Activated naive CD4-positive, alpha-beta T cell treated with anti-CD3 and anti-CD28 coated beads, Interleukin-2, amount 50 U/mL, for 72 hours (primary cell): Measurements from ENCODE around the gene IL12RB2. TPM values are rescaled to one million over a fixed set of nuclear protein-coding genes. Genes with fewer than 3 reads are reported as not detected.
"Not testable (repeated sequence)": the region's sequence is repeated elsewhere in the genome, so short reads cannot be mapped to it uniquely, and the experiment has no call there.

ENCODE experiments used
- ATAC-seq, 2 donors: fragments of 150-1000 bp; cut with Tn5 transposase; 2 replicates each; pipeline ENCODE4 v1.10.0; 2021; ENCODE audit warnings: mild to moderate bottlenecking in 2 of 2, moderate library complexity in 2 of 2
- DNase-seq, 2 donors: peaks; one replicate each; pipeline ENCODE4 v3.0.0; 2021 to 2022; ENCODE audit warnings: low spot score in 2 of 2
- H3K27ac Mint-ChIP-seq, 2 donors: one replicate each; pipeline ENCODE4 v1.8.0; 2022; ENCODE audit warnings: mild to moderate bottlenecking in 2 of 2, mixed read lengths in 2 of 2
- H3K36me3 Mint-ChIP-seq, 2 donors: one replicate each; pipeline ENCODE4 v1.8.0; 2022; ENCODE audit warnings: mixed read lengths in 2 of 2
- H3K9me3 Mint-ChIP-seq, 2 donors: one replicate each; pipeline ENCODE4 v1.8.0; 2022; ENCODE audit warnings: mixed read lengths in 2 of 2
- total RNA-seq, 2 donors: library from RNA; stranded (reverse); gene quantifications; one replicate each; pipeline ENCODE4 v1.2.3, GENCODE V29; 2022

IL12RB2 gene
- total RNA-seq, 2 donors from 2014 or later, result 29.5 to 123 TPM

DNA sequence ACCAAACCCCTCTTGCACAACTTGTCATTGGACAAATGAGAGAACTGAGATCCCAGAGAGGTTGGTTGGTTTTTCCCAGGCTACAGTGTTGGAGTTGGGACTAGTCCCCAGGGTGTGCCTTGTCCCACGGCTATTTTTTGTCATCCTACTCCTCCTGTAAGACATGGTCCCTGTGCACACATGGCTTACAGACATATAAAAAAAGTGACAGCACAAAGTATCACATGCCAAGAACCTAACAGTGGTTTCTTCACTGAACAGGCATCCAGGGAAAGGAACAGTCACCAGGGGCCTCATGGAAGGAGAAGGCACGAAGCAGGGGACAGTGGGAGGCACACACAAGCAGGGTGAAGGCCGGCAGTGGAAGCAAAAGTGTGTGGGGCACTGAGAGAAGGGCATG, 86.1 kb downstream of the IL12RB2 start:
- H3K9me3 Mint-ChIP-seq, result no peaks in the 10 kb centered on the region
- DNase-seq, result no peak

DNA sequence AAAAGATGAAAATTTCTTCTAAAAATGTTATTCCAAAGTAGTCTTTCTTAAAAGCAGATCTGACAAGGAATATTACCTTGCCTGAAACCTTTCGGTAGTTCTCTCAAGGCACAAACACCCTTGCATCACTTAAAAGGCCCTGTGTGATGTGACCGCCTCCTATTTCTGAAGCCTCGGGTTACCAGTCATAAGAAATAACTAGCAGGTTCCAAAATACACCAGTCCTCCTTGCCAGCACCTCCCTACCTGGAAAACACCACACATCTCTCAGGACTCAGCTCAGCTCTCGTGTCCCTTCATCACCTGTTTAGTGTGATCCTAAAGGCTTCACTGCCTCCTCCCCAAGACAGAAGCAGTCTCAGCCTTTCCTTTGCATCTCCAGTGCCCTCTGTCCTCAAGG, 86.9 kb downstream of the IL12RB2 start:
- peaks cover 0 to 4% of the 10 kb centered on the region in 2 donors for H3K9me3 Mint-ChIP-seq
- DNase-seq, result no peak
- no peak for ATAC-seq
- H3K36me3 Mint-ChIP-seq, result peaks cover 53 to 73% of the 10 kb centered on the region in 2 donors
- H3K27ac Mint-ChIP-seq, result peak overlapping the region; percentile 20 to 81

More for the DNA sequence above, 86.1 kb downstream of the IL12RB2 start:
- Mint-ChIP-seq H3K36me3 (peaks cover 53 to 64% of the 10 kb centered on the region in 2 donors), H3K27ac (peak overlapping the region; percentile 53 to 56)
- no peak for ATAC-seq

DNA sequence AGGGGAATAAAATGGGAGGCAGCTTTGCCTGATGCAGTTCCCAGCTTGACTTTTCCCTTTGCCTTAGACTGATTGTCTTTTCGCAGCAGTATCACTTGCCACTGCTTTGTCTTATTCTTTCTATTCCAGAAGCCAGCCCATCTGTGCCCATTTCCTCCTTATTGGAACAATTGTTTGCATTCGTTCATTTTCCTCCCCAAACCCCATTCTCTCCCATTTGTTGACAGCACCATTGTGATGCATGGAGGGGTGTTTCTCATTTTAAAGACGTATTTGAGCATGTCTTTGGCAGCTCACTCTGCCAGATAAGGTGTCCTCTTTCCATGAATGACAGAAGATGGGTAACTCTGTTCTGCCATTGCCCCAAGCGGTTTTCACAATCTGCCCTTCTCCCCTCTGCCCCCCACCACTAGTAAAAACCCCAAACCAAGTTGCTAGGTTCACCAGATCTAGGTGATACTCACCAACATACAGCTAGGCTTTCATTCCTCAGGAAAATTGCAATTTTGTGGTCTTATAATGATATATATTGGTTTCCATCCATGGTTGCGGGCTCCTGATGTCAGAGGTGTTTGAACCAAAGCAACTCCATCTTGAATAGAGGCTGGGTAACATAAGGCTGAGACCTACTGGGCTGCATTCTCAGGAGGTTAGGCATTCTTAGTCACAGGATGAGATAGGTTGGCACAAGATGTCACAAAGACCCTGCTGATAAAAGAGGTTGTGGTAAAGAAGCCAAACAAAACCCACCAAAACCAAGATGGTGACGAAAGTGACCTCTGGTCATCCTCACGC, 91.7 kb downstream of the IL12RB2 start:
- no peak for DNase-seq
- peak; percentile 5 to 58 for ATAC-seq
- H3K36me3 Mint-ChIP-seq, result peaks cover 26 to 53% of the 10 kb centered on the region in 2 donors
- peaks cover 3 to 8% of the 10 kb centered on the region in 2 donors for H3K9me3 Mint-ChIP-seq
- H3K27ac Mint-ChIP-seq, result peak overlapping the region; percentile 76 to 88

DNA sequence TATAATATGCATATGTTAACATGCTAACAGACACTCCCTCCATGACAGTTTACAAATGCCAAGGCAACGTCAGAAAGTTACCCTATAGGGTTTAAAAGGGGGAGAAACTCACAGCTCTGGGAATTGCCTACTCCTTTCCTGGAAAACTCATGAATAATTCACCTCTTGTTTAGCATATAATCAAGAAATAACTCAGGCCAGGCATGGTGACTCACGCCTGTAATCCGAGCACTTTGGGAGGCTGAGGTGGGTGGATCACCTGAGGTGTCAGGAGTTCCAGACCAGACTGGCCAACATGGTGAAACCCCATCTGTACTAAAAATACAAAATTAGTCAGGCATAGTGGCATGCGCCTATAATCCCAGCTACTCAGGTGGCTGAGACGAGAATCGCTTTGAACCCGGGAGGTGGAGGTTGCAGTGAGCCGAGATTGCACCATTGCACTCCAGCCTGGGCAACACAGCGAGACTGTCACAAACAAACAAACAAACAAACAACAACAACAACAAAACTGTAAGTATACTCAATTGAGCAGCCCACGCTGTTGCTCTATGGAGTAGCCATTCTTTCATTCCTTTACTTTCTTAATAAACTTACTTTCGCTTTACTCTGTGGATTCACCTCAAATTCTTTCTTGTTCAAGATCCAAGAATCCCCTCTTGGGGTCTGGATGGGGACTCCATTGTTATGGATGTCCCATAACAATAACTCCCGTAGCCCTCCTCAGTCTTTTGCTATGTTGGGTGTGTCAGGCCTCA, 92.5 kb downstream of the IL12RB2 start:
- Mint-ChIP-seq H3K36me3 (peaks cover 25 to 51% of the 10 kb centered on the region in 2 donors), H3K27ac (peak overlapping the region; percentile 76 to 88)
- peak; percentile 58 to 88 for ATAC-seq
- peak; percentile 35 to 85 for DNase-seq
- H3K9me3 Mint-ChIP-seq, result not testable (repeated sequence)

DNA sequence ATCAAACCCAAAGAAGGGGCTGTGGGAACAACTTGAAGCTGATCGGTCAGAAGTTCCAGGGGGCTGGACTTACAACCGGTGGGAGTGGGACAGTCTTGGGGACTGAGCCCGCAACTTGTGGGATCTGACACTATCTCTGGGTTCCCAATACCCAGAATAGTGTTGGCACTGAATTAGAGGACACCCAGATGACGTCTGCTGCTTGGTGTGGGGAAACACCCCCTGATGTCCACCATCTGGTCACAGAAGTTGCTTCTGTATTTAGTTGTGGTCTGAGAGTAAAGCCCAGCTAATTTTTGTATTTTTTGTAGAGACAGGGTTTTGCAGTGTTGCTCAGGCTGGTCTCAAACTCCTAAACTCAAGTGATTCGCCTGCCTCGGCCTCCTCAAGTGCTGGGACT, 93.8 kb downstream of the IL12RB2 start:
- ATAC-seq, result no peak
- Mint-ChIP-seq H3K36me3 (peaks cover 14 to 39% of the 10 kb centered on the region in 2 donors), H3K9me3 (peaks cover 3 to 8% of the 10 kb centered on the region in 2 donors), H3K27ac (peak overlapping the region; percentile 58 to 76)
- DNase-seq, result no peak

DNA sequence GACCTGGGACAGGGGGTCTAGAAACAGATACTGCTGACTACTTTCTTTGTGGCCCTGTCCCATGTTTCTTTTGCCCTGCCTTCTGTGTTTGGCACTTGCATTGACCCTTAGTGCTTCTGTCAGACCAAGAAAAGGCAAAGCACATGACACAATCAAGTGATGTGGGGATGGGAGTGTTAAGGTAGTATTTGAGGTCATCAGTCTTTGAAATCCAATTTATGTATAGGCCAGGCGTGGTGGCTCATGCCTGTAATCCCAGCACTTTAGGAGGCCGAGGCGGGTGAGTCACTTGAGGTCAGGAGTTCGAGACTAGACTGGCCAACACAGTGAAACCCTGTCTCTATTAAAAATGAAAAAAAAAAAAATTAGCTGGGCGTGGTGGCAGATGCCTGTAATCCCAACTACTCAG, 96.5 kb downstream of the IL12RB2 start:
- Mint-ChIP-seq H3K27ac (peak overlapping the region in 1 of 2 donors; percentile 50), H3K9me3 (peaks cover 3 to 7% of the 10 kb centered on the region in 2 donors), H3K36me3 (peaks cover 5 to 16% of the 10 kb centered on the region in 2 donors)
- ATAC-seq (peak in 1 of 2 donors; percentile 10), DNase-seq (no peak)

DNA sequence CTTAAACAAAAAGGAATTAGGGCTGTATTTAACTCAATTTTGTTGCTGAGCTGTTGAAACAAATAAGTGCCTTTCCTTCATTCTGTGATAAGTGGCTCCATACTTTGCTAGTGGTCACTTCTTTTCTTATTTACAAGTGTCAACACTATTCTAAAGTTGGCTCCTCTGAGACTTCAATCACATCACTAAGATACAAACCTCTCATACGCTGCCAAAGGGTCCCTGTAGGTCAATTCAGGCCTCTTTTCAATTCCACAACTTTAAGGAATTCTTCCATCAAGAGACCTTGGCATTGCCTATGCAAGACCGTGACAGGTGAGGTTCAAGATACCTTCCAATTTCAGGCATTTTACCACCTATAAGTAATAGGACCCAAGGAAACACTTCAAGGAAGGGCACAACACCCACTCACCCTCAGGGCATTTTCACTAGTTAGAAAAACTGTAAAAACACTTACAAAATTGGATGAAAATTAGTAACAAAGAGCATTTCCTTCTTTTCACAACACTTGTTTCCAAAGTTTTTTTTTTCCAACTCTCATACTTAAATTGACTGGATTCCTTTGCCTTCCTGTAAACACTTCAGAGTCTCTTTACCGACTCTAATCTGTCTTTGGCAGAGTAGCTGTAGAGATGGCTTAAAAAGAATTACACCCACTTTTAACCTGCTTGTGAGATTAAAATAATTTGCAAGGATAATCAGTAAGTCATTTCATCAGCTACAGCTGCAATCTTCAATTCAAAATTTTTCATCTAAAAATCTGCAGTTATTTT, 98.0 kb downstream of the IL12RB2 start:
- Mint-ChIP-seq H3K36me3 (peaks cover 1 to 14% of the 10 kb centered on the region in 2 donors), H3K9me3 (peaks cover under 1% of the 10 kb centered on the region in 2 donors), H3K27ac (peak overlapping the region in 1 of 2 donors; percentile 20)
- DNase-seq (no peak), ATAC-seq (no peak)

DNA sequence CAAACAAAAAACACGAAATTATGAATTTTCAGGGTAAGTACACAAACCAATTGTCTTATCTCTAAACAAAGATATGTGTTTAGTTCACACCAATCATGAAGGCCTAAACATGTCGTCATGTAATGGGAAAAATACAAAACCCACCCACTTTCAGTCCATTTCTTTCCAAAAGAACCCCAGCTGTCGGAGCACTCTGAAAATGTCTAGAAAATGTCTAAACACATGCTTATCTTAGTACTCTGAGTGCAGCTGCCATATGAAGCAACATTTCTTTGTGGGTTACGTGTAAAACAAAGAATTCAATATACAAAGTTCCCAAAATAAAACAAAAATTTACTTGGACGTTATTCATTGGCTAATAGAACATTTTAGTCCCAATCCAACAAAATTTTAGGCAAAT, 99.8 kb downstream of the IL12RB2 start:
- H3K36me3 Mint-ChIP-seq, result peaks cover 0 to 28% of the 10 kb centered on the region in 2 donors
- H3K27ac Mint-ChIP-seq, result peak overlapping the region in 1 of 2 donors; percentile 5
- DNase-seq, result no peak
- no peaks in the 10 kb centered on the region for H3K9me3 Mint-ChIP-seq
- no peak for ATAC-seq

DNA sequence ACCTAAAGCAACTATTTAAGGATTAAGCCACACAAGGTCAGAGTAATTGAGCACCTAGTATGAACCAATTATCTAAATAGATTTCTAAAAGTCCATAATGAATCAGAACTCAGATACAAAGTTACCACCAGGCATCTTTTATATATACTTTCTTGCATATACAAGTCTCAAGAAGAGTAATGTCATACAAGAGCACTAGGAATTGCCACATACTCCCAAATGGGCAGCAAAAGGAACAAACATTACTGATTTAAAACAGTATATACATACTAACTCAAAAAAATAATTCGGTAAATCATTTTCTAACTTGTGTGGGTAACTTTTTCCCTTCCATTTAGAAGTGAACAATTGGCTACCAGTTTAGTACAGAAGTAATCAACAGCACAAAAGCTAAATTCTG, 100.5 kb downstream of the IL12RB2 start:
- DNase-seq (no peak), ATAC-seq (no peak)
- Mint-ChIP-seq H3K36me3 (peaks cover 0 to 28% of the 10 kb centered on the region in 2 donors), H3K9me3 (no peaks in the 10 kb centered on the region), H3K27ac (no peak overlapping the region)

DNA sequence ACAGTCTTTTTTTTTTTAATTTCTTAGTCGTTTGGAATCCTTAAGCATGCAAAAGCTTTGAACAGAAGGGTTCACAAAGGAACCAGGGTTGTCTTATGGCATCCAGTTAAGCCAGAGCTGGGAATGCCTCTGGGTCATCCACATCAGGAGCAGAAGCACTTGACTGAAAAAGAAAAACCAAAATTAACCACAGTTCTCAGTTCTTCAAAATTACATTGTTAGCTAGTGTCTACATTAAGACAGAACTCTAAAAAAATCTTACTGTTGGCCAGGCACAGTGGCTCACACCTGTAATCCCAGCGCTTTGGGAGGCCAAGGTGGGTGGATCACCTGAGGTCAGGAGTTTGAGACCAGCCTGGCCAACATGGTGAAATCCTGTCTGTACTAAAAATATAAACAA, 105.4 kb downstream of the IL12RB2 start:
- not testable (repeated sequence) for H3K9me3 Mint-ChIP-seq, DNase-seq, ATAC-seq, H3K27ac Mint-ChIP-seq
- peaks cover 21 to 71% of the 10 kb centered on the region in 2 donors for H3K36me3 Mint-ChIP-seq

DNA sequence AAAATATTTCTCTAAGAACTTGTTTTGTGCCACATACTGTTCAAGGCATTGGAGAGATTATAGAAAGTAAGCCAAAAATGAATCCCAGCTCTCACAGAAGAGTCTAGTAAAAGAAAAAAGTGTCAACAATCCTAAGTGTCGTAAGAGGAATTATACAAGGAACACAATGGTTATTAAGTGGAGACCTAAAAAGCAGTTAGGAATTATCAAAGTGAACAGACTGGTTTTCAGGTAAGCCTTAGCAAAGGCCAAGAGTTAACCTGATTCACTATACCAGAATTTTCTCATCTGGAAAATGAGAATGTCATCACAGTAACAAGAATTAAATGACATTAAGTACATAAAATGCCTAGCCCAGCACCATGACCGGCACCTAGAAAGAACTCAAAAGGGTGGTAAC, 106.9 kb downstream of the IL12RB2 start:
- Mint-ChIP-seq H3K27ac (peak overlapping the region in 1 of 2 donors; percentile 32), H3K9me3 (no peaks in the 10 kb centered on the region), H3K36me3 (peaks cover 21 to 76% of the 10 kb centered on the region in 2 donors)
- no peak for DNase-seq
- ATAC-seq, result no peak

DNA sequence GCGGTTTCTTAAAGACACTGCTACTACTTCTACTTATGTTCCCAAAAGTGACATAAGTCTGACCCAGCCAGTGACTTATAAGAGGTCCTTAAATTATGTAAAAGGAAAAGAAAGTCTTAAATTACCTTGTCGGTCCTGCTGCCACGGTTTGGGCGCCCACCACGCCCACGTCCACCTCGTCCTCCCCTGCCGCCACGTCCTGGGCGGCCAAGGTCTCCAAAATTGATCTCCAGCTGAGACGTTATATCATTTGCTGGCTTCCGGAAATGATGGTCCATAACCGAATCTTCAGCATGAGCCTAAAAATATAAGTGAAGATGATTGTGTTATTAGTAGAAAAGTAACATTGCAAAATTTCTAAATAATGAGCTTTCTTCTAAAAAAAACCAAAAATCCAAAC, 107.4 kb downstream of the IL12RB2 start:
- H3K36me3 Mint-ChIP-seq, result peaks cover 21 to 76% of the 10 kb centered on the region in 2 donors
- DNase-seq (no peak), ATAC-seq (no peak)
- H3K9me3 Mint-ChIP-seq, result no peaks in the 10 kb centered on the region
- peak overlapping the region; percentile 3 to 42 for H3K27ac Mint-ChIP-seq

DNA sequence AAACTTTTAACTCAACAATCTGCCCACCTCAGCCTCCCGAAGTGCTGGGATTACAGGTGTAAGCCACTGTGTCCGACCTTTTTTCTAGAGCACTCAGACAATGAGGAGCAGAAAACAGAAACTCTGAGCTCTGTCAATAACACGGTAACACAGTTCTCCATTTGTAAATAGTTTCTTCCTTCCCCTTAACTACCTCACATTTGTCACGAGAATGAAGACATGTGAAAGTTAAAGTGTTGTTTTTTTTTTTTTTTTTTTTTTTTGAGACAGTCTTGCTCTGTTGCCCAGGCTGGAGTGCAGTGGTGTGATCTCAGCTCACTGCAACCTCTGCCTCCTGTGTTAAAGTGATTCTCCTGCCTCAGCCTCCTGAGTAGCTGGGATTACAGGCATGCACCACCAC, 110.1 kb downstream of the IL12RB2 start:
- peak overlapping the region in 1 of 2 donors; percentile 87 for H3K27ac Mint-ChIP-seq

DNA sequence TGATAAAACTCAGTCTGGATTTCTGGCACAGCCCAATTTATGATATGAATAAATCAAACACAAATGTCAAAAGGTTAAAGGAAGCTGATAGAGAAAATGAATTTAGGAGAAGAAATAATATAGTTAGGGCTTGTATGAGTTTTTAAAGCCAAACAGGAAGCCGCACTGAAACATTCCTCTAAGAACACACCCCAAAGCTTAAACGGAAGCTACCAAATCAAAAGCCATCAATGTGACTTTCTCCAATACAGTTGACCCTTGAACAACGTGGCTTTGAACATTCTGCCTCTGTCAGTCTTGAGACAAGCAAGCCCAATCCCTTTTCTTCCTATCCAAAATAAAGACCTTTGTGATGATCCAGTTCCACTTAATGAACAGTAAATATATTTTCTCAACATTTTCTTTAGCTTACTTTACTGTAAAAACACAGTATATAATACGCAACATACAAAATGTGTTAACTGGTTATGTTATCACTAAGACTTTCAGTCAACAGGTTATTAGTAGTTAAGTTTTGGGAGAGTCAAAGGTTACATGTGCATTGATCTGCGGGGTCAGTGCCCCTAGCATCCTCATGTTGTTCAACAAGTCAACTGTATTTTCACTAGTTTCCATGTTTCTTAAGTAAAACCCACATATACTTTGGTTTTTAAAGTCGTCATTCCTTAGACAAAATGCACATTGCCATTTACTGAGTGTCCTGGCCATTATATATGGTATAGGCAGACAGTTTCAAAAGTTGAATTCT, 111.3 kb downstream of the IL12RB2 start:
- Mint-ChIP-seq H3K9me3 (no peaks in the 10 kb centered on the region), H3K36me3 (peaks cover 46 to 90% of the 10 kb centered on the region in 2 donors), H3K27ac (peak overlapping the region in 1 of 2 donors; percentile 29)
- ATAC-seq, result no peak
- DNase-seq, result no peak

More for the DNA sequence above, 110.1 kb downstream of the IL12RB2 start:
- H3K36me3 Mint-ChIP-seq, result peaks cover 44 to 82% of the 10 kb centered on the region in 2 donors
- ATAC-seq, H3K9me3 Mint-ChIP-seq, DNase-seq: not testable (repeated sequence)

DNA sequence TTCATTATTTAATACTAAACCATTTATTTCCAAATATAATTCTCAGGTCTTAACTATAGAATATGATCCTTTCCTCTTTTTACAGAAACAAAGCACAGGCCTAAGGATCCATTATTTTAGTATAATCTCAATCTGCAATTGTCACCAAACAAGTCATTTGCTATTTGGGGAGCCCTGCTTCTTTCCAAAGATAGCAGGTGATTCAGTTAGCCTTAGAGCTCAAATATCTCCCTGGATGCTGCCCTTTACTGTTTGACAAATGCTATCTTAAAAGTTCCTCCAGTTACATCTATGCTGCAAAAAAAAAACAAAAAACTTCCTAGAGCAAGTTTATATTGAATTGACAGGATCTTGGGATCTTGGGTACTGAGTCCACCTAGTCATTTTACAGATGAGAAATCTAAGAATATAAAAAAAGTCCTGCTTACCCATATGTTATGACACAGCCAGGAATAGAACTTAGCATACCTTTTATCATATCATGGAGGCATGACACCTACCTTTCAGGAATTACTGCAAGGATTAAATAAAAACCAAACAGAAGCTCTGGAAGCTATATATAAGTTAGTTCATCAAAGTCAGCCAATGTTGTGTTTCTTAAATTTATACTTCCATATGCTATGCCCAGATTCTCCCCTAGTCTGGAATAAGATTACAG, 113.3 kb downstream of the IL12RB2 start:
- ATAC-seq (no peak), DNase-seq (no peak)
- H3K9me3 Mint-ChIP-seq, result no peaks in the 10 kb centered on the region
- H3K36me3 Mint-ChIP-seq, result peaks cover 43 to 89% of the 10 kb centered on the region in 2 donors
- H3K27ac Mint-ChIP-seq, result peak overlapping the region; percentile 62 to 88
